Midbrain (tissue), 1 donor: ENCODE results near the gene SLC35E4.

Source experiments
- DNase-seq: peaks from one replicate; lab custom pipeline; 2025; lab: John Stamatoyannopoulos, UW

Gene SLC35E4

DNA sequence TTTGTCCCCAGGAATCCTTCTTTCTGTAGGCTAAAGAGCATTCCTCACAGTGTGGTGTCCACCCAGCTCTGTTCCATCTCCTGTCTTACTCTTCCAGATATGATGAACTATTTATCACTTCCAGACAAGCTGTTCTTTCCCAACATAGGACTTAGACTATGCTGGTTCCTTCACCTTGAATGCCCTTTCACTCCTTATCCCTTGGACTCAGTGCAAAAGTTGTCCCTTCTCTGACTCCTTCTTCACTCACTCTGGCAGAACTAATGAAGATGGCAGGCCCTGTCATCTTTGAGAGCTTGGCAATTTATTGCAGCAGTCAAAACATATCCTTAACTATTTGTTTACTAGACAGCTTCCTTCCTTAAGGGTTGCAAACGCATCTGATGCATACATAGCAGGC, 55.6 kb downstream of the SLC35E4 start:
- no peak for DNase-seq

DNA sequence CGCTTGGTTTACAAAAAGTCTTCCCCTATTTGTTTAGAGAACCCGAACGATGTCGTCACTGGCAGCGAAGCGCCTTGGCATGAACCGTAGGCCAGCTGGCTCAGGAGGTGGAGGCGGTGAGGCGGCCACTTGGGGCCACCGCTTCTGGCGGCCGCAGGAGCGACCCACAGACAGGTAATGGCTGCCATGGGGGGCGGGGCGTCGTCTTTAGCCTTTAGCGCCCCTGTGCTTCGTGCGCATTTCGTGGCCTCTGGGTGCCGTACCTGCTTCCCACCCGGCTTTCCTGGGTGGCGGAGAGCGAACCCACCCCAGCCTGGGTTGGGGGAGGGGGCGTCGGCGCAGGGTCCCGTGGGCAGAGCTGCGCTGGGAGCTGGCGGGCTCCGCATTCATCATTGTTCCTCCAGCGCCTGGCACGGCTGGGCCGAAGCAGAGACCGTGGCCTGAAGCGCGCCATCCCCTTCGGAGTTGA, 58.6 kb downstream of the SLC35E4 start:
- DNase-seq: peak; percentile 57

DNA sequence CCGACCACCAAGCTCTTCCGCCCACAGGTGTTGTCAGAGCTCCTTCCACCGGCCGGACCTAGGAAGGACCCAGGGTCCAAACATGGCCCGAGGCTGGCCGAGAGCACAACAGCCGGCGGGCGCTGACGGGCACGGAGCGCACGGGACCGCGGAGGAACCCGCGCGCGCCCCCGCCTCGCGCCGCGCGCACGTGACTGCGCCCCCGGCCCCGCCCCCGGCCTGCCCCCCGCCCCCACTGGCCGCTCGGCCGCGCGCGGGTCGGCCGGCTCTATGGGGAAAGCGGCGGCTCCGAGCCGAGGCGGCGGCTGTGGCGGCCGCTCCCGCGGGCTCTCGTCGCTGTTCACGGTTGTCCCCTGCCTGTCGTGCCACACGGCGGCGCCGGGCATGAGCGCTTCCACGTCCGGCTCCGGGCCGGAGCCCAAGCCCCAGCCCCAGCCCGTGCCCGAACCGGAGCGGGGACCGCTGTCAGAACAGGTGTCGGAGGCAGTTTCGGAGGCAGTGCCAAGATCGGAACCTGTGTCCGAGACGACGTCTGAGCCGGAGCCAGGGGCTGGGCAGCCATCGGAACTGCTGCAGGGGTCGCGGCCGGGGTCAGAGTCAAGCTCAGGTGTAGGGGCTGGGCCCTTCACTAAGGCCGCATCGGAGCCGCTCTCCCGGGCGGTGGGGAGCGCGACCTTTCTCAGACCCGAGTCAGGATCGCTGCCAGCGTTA, 59.2 kb downstream of the SLC35E4 start, which contains the start of gene OSBP2:
Gene OSBP2 (plus strand): TSS at position 235 of the 711 bp plus-strand sequence. CDS start 36 bp downstream, at position 271.
- DNase-seq: peak; percentile 47

DNA sequence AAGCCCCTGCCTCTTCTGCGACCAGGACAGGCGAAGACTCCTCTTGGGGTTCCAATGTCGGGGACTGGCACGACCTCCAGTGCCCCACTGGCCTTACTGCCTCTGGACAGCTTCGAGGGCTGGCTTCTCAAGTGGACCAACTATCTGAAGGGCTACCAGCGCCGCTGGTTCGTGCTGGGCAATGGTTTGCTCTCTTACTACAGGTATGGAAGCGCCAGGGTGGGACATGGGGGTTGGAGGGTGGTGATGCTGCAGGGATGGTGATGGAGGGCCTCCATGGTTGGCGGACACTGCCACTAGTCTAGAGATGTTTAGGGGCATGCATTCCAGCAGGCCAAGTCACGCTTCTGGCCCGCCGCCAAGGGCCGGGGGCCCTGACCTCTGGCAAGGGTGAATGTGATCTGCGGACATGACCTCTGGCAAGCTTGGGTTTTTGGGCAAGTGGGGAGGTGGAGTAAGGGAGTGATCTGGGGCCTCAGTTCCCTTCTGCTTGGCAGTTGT, 59.8 kb downstream of the SLC35E4 start:
- DNase-seq: peak; percentile 29

DNA sequence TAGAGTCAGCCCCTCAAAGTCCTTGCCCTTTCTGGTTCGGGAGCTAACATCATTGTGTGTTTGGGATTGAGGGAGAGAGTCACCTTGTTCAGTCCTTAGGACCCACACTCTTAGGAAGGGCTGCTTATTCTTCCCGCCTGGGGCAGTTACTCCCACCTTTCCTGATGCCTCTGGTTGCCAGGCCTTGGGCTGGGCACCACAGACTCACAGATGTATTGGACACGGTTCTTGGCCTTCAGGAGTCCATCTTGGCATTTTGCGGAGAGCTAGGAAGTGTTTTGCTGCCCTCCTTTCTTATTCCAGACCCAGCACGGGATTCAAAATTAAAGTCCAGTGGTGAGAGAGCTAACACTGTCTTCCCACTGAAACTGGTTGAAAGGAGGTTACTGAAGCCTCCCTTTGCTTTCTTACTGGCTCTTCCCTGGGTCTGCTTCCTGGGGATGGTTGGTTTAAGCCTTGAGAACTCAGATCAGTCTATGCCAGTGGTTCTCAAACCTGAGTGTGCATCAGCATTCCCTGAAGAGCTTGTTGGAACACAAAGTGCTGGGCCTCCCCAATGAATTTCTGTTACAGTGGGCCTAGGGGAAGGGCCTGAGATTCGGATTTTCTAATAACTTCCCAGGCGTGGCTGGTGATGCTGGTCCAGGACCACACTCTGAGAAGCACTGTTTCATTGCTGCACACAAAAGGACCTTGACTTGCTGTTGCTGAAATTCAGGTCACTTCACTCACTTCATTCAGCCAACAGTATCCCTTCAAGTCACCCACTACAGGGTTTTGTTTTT, 60.5 kb downstream of the SLC35E4 start:
- peak; percentile 6 for DNase-seq
